Measurements from ENCODE around the gene ANXA8.

DNA sequence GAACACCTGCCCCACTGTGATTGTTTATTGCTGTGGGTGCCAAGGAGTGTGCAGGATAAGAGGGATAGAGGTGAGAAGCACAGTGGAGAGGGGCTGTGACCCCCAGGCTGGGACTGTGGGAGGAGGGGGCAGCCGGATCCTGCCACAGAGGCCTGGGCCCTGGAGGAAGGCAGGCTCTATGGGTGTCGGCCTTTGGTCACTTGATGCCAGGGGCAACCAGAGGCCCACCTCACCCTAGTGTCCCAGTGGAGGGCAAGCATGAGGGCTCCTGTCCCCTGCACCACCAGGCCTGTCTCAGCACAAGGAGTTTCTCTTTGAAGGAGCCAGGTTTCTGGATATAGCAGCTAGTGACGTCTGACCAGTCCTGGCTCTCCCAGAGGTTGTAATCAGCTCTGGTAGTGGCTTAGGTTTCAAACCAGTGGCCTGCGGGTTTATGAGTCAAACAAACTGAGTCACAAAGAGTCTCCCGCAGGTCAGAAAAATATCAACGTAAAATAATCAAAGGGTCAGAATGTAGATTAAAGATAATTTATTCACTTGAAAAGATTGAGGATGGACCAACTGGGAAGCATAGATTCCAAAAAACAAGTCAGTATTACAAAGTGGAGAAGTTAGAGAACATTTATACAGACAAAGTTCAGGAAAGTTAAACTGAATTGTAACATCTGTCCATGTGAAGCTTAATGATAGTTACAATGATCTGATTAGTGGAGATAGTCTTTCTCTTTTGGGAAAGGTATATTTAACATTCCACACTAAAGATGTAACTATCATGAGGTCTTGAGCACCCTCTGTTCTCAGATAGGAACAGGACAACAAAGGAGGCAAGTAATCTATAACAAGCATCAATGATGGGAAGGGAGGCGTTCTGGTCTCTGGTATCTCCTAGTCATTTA, 62.6 kb downstream of the ANXA8 start:
- TF ChIP-seq CTCF (IDR thresholded peaks at IDR 0.05) (no peak), POLR2A (IDR thresholded peaks at IDR 0.05) (no peak)
